ENCODE results near the gene NAP1L1. TPM values are rescaled to one million over a fixed set of nuclear protein-coding genes. Genes with fewer than 3 reads are reported as not detected.
A peak's percentile ranks its signal among the peaks of the same experiment; 100 is the strongest.

The NAP1L1 gene
- total RNA-seq, 1 experiment from 2014 or later: 587 TPM

DNA sequence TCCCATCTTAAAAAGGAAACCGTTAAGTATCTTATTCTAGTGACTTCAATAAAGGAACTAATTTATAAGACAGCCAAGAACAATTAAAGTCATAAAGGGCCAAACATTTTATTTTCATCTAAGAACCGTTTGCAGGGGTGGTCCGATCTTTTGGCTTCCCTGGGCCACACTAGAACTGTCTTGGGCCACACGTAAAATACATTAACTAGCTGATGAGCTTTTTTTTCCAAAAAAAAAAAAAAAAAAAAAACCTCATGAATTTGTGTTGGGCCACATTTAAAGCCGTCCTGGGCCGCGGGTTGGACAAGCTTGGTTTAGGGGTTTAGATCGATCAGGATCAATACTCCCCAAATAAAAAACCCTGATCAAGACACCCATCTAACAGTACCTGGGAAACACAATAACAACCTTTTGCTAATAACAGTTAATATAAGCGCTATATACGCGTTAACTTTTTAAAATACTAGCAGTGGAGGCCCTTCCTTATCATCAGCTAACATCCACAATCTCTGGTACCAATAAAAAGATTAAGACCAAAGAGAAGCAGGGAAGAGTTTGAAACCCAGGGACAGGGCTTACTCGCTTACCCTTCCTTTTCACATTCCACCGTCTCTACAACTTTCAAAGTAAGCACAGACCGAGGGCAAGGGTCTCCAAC, 1.1 kb downstream of the NAP1L1 start:
- CTCF ChIA-PET: interaction anchor here (0.6 kb wide), 1 partner anchor 137 kb away, joined by 8 read pairs; no protein-coding TSS in a partner anchor
- BruUV-seq (replicated peaks): no TSS peak

GRCh38 chr12:76081909-76082308, 2.6 kb downstream of the NAP1L1 start:
- CTCF ChIA-PET: interaction anchor here (0.5 to 0.6 kb wide), 3 partner anchors 49 to 752 kb away, joined by 3 to 5 read pairs (median 3); partner anchors contain the start of gene CAPS2
- Histone ChIP-seq H3K27ac (0 out of 2 replicates have a peak overlapping the region, but pooled peaks have one; percentile 2), H4K20me1 (ENCODE audit: insufficient read depth) (peaks cover 17% of the 10 kb centered on the region; the same call in 1 of the 2 replicates), H3K27me3 (ENCODE audit: insufficient read depth, low read depth) (no peaks in the 10 kb centered on the region), H3K9me3 (ENCODE audit: insufficient read depth, low read depth) (peaks cover 7% of the 10 kb centered on the region; the same call in 1 of the 2 replicates), H3K4me1 (replicated peaks; ENCODE audit: insufficient read depth) (peaks cover 31% of the 10 kb centered on the region), H2AFZ (no peak overlapping the region), H3F3A (ENCODE audit: insufficient read depth, low read depth) (peaks cover 15% of the 10 kb centered on the region; the same call in 1 of the 2 replicates), H3K4me2 (peak overlapping the region; percentile 98), H3K4me3 (peak overlapping the region; percentile 98), H3K9me2 (ENCODE audit: insufficient read depth) (no peaks in the 10 kb centered on the region), H3K36me3 (ENCODE audit: low read depth) (peaks cover 52% of the 10 kb centered on the region), H3K79me2 (ENCODE audit: low read depth) (peaks cover 75% of the 10 kb centered on the region)
- POLR2A ChIA-PET (ENCODE audit: unreplicated experiment): no interaction called here
- TF ChIP-seq CTCF (conservative IDR thresholded peaks at IDR 0.05) (no peak), EZH2 (IDR thresholded peaks at IDR 0.05; ENCODE audit: low read depth) (no peak)
- intact Hi-C loops (cut with micrococcal nuclease; ENCODE audit: unreplicated experiment): loop anchor here (5.0 to 10.0 kb wide), 2 partner anchors 75 to 373 kb away; no protein-coding TSS in a partner anchor
- BruUV-seq (replicated peaks): no TSS peak
- no peak for DNase-seq

More for the DNA sequence above, 1.1 kb downstream of the NAP1L1 start:
- Histone ChIP-seq H3F3A (ENCODE audit: insufficient read depth, low read depth) (peaks cover 12% of the 10 kb centered on the region; the same call in 1 of the 2 replicates), H3K27me3 (ENCODE audit: insufficient read depth, low read depth) (no peaks in the 10 kb centered on the region), H2AFZ (peak overlapping the region; percentile 88; the same call in 1 of the 2 replicates), H4K20me1 (ENCODE audit: insufficient read depth) (0 out of 2 replicates have a peak, but pooled peaks cover 8% of the 10 kb centered on the region), H3K4me3 (peak overlapping the region; percentile 98), H3K9me2 (ENCODE audit: insufficient read depth) (no peaks in the 10 kb centered on the region), H3K4me1 (replicated peaks; ENCODE audit: insufficient read depth) (peaks cover 25% of the 10 kb centered on the region), H3K9me3 (ENCODE audit: insufficient read depth, low read depth) (peaks cover 7% of the 10 kb centered on the region; the same call in 1 of the 2 replicates), H3K27ac (peak overlapping the region; percentile 86), H3K79me2 (ENCODE audit: low read depth) (peaks cover 60% of the 10 kb centered on the region), H3K4me2 (peak overlapping the region; percentile 98), H3K36me3 (ENCODE audit: low read depth) (peaks cover 42% of the 10 kb centered on the region)
- TF ChIP-seq CTCF (conservative IDR thresholded peaks at IDR 0.05) (no peak), EZH2 (IDR thresholded peaks at IDR 0.05; ENCODE audit: low read depth) (no peak)
- POLR2A ChIA-PET (ENCODE audit: unreplicated experiment): no interaction called here
- intact Hi-C loops (cut with micrococcal nuclease; ENCODE audit: unreplicated experiment): loop anchor here (5.0 to 10.0 kb wide), 2 partner anchors 74 to 371 kb away; no protein-coding TSS in a partner anchor
- DNase-seq: no peak

DNA sequence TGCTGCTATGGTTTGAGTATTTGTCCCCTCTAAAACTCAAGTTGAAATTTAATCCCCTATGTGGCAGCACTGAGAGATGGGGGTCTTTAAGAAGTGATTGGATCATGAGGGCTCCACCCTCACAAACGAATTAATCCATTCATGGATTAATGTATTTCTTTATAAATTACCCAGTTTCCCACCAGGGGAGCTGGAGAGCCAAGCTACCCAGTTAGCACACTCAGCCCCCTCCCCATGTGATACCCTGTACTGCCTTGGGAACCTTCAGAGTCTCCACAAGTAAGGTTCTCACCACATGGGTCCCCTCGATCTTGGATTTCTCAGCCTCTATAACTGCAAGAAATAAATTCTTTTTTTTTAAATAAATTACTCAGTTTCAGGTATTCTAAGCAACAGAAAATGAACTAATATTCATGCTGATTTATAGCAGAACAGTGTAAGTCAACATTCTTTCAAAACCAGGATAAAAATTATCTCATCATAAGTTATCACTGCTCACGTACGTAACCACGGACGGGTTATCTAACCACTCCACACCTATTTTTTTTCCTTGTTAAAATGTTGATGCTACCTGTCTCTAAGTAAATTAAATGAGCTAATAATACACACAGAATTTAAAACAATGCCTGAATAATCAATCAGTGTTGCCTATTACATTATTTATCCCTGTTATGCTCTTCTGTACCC, 3.6 kb downstream of the NAP1L1 start:
- BruUV-seq (replicated peaks): no TSS peak
- ChIA-PET CTCF (interaction anchor here (0.6 kb wide), 1 partner anchor 209 kb away, joined by 3 read pairs; no protein-coding TSS in a partner anchor), POLR2A (ENCODE audit: unreplicated experiment) (no interaction called here)
- peaks cover 54% of the 10 kb centered on the region for H3K36me3 ChIP-seq (ENCODE audit: low read depth)
- H2AFZ ChIP-seq: no peak overlapping the region
- peaks cover 7% of the 10 kb centered on the region; the same call in 1 of the 2 replicates for H3K9me3 ChIP-seq (ENCODE audit: insufficient read depth, low read depth)
- H3K27me3 ChIP-seq (ENCODE audit: insufficient read depth, low read depth): no peaks in the 10 kb centered on the region
- H3K27ac ChIP-seq: no peak overlapping the region
- intact Hi-C loops (cut with micrococcal nuclease; ENCODE audit: unreplicated experiment): loop anchor here (5.0 to 10.0 kb wide), 2 partner anchors 76 to 374 kb away; no protein-coding TSS in a partner anchor
- peak overlapping the region; percentile 98 for H3K4me2 ChIP-seq
- peaks cover 31% of the 10 kb centered on the region for H3K4me1 ChIP-seq (replicated peaks; ENCODE audit: insufficient read depth)
- no peaks in the 10 kb centered on the region for H3K9me2 ChIP-seq (ENCODE audit: insufficient read depth)
- no peak overlapping the region for H3K4me3 ChIP-seq
- DNase-seq: no peak
- peaks cover 85% of the 10 kb centered on the region for H3K79me2 ChIP-seq (ENCODE audit: low read depth)
- H3F3A ChIP-seq (ENCODE audit: insufficient read depth, low read depth): peaks cover 15% of the 10 kb centered on the region; the same call in 1 of the 2 replicates
- TF ChIP-seq CTCF (conservative IDR thresholded peaks at IDR 0.05) (peak; percentile 32), EZH2 (IDR thresholded peaks at IDR 0.05; ENCODE audit: low read depth) (no peak)
- H4K20me1 ChIP-seq (ENCODE audit: insufficient read depth): peaks cover 23% of the 10 kb centered on the region; the same call in 1 of the 2 replicates

Measured in PC-9 (cell line).